ENCODE measurements around the gene TMEM202. TPM values are rescaled to one million over a fixed set of nuclear protein-coding genes. Genes with fewer than 3 reads are reported as not detected.
A peak's percentile ranks its signal among the peaks of the same experiment; 100 is the strongest.

Gene TMEM202
- total and polyA plus RNA-seq, 2 donors from 2014 or later, result not detected

DNA sequence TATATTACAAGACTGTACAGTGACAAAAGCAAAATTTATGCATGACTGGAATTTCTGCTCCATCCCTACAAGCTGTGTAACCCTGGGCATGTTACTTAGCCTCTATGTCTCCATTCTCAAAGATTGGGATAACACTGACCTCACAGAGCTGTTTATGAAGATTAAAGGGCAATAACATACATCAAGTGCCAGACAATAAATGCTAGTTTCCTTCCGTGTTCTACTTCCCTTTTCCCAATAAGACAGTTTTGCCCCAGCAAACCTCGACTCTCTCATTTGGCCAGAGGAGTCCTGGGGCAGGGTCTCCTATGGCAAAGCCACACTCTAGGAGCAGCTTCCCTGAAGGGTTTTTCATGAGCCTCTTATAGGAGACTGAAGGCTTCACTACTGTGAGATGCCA, 29.8 kb upstream of the TMEM202 start:
- H3K9ac ChIP-seq (ENCODE audit: low read length in 3 of 3), result no peak overlapping the region
- no peaks in the 10 kb centered on the region for H3K27me3 ChIP-seq (ENCODE audit: control insufficient read depth, insufficient read depth, low read length)
- TF ChIP-seq, protein P1, sequence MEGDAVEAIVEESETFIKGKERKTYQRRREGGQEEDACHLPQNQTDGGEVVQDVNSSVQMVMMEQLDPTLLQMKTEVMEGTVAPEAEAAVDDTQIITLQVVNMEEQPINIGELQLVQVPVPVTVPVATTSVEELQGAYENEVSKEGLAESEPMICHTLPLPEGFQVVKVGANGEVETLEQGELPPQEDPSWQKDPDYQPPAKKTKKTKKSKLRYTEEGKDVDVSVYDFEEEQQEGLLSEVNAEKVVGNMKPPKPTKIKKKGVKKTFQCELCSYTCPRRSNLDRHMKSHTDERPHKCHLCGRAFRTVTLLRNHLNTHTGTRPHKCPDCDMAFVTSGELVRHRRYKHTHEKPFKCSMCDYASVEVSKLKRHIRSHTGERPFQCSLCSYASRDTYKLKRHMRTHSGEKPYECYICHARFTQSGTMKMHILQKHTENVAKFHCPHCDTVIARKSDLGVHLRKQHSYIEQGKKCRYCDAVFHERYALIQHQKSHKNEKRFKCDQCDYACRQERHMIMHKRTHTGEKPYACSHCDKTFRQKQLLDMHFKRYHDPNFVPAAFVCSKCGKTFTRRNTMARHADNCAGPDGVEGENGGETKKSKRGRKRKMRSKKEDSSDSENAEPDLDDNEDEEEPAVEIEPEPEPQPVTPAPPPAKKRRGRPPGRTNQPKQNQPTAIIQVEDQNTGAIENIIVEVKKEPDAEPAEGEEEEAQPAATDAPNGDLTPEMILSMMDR (IDR thresholded peaks at IDR 0.05; ENCODE audit: borderline replicate concordance, extremely low read depth, insufficient read depth), result no peak
- H3K4me3 ChIP-seq (ENCODE audit: low read length in 3 of 3), result no peak overlapping the region
- intact Hi-C loops (cut with DNase I), result no loop called here
- peaks cover 0 to 6% (median 3%) of the 10 kb centered on the region in 3 donors for H3K36me3 ChIP-seq (ENCODE audit: control insufficient read depth in 2 of 3, insufficient read depth in 3 of 3, low read length in 3 of 3)
- H3K4me1 ChIP-seq (ENCODE audit: control insufficient read depth in 2 of 3, insufficient read depth in 2 of 3, low read depth in 1 of 3, low read length in 3 of 3), result peaks cover 0 to 16% (median 10%) of the 10 kb centered on the region in 3 donors
- no peaks in the 10 kb centered on the region for H3K9me3 ChIP-seq (ENCODE audit: control insufficient read depth in 2 of 3, insufficient read depth in 1 of 3, low read length in 3 of 3)
- DNase-seq (no peak), FAIRE-seq (no peak)
- no peak overlapping the region for H3K27ac ChIP-seq (ENCODE audit: low read depth in 2 of 2, low read length in 2 of 2)

DNA sequence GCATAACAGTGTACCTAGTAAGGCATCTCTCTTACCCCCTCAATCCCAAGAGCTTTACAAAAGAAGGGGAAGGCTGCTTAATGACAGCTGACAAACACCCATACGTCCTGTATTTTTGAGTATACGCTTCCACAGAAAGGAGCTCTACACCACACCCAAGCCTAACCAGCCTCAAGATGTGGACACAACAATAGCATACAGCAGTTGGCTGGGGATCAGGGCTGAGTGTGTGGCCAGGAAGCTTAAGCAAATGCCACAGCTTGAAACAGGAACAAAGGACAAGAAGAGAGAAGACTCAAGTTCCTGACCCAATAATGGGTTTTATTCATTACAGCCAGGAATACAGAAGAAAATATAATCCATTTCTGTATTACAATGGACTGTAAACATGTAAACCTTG, 29.2 kb upstream of the TMEM202 start:
- FAIRE-seq (no peak), DNase-seq (peak in 1 of 5 donors; percentile 5)
- TF ChIP-seq, protein P1 (IDR thresholded peaks at IDR 0.05; ENCODE audit: borderline replicate concordance, extremely low read depth, insufficient read depth), result no peak
- H3K27ac ChIP-seq (ENCODE audit: low read depth in 2 of 2, low read length in 2 of 2), result no peak overlapping the region
- H3K9ac ChIP-seq (ENCODE audit: low read length in 3 of 3), result no peak overlapping the region
- peaks cover 0 to 16% (median 10%) of the 10 kb centered on the region in 3 donors for H3K4me1 ChIP-seq (ENCODE audit: control insufficient read depth in 2 of 3, insufficient read depth in 2 of 3, low read depth in 1 of 3, low read length in 3 of 3)
- no peaks in the 10 kb centered on the region for H3K9me3 ChIP-seq (ENCODE audit: control insufficient read depth in 2 of 3, insufficient read depth in 1 of 3, low read length in 3 of 3)
- no peak overlapping the region for H3K4me3 ChIP-seq (ENCODE audit: low read length in 3 of 3)
- no peaks in the 10 kb centered on the region for H3K27me3 ChIP-seq (ENCODE audit: control insufficient read depth, insufficient read depth, low read length)
- H3K36me3 ChIP-seq (ENCODE audit: control insufficient read depth in 2 of 3, insufficient read depth in 3 of 3, low read length in 3 of 3), result peaks cover 0 to 6% (median 3%) of the 10 kb centered on the region in 3 donors
- intact Hi-C loops (cut with DNase I), result no loop called here

DNA sequence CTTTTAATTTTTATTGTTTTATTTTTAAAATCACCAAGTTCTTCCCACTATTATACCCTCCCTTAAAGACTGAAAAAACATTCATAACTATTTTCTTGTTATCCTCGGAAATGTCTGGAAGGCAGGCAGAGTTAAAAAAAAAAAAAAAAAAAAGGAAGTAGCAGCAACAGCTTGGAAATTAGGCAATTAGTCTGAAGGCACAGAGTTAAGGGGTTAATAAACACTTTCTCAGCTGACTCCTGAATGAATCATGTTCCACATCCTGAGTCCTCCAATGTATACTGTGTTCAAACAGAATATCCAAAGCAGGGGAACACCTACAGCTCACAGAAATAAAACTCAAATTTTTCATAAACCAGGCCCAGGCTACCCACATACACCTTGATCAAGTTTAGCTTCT, 28.1 kb upstream of the TMEM202 start:
- Histone ChIP-seq H3K9ac (ENCODE audit: low read length in 3 of 3) (no peak overlapping the region), H3K27me3 (ENCODE audit: control insufficient read depth, insufficient read depth, low read length) (no peaks in the 10 kb centered on the region), H3K9me3 (ENCODE audit: control insufficient read depth in 2 of 3, insufficient read depth in 1 of 3, low read length in 3 of 3) (no peaks in the 10 kb centered on the region), H3K4me3 (ENCODE audit: low read length in 3 of 3) (no peak overlapping the region), H3K4me1 (ENCODE audit: control insufficient read depth in 2 of 3, insufficient read depth in 2 of 3, low read depth in 1 of 3, low read length in 3 of 3) (peaks cover 2 to 19% (median 10%) of the 10 kb centered on the region in 3 donors), H3K36me3 (ENCODE audit: control insufficient read depth in 2 of 3, insufficient read depth in 3 of 3, low read length in 3 of 3) (peaks cover 0 to 6% (median 3%) of the 10 kb centered on the region in 3 donors), H3K27ac (ENCODE audit: low read depth in 2 of 2, low read length in 2 of 2) (no peak overlapping the region)
- TF ChIP-seq, protein P1 (IDR thresholded peaks at IDR 0.05; ENCODE audit: borderline replicate concordance, extremely low read depth, insufficient read depth), result no peak
- FAIRE-seq (no peak), DNase-seq (no peak)
- intact Hi-C loops (cut with DNase I), result no loop called here

DNA sequence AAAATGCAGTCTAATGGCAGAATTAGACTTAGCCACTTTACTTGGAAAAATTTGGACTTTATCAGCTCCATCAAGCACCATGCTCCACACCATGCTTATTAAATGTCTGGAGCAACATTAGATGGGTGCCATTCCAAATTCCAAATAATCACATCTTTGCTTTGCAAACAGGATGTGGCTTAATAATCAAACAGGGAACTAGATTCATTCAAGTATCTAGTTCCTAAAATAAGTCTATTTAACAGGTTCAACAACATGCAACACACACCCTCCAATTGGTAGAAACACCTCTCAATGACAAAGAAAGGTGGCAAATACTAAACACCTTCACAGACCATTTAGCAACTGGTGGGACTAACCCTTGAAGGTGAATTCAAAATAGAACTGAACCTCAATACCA, 25.7 kb upstream of the TMEM202 start:
- no peak overlapping the region for H3K9ac ChIP-seq (ENCODE audit: low read length in 3 of 3)
- TF ChIP-seq, protein P1 (IDR thresholded peaks at IDR 0.05; ENCODE audit: borderline replicate concordance, extremely low read depth, insufficient read depth), result no peak
- intact Hi-C loops (cut with DNase I), result no loop called here
- peaks cover 0 to 6% (median 3%) of the 10 kb centered on the region in 3 donors for H3K36me3 ChIP-seq (ENCODE audit: control insufficient read depth in 2 of 3, insufficient read depth in 3 of 3, low read length in 3 of 3)
- no peak for FAIRE-seq
- H3K27me3 ChIP-seq (ENCODE audit: control insufficient read depth, insufficient read depth, low read length), result no peaks in the 10 kb centered on the region
- no peaks in the 10 kb centered on the region for H3K9me3 ChIP-seq (ENCODE audit: control insufficient read depth in 2 of 3, insufficient read depth in 1 of 3, low read length in 3 of 3)
- peak overlapping the region in 1 of 3 donors; percentile 5 for H3K4me3 ChIP-seq (ENCODE audit: low read length in 3 of 3)
- H3K4me1 ChIP-seq (ENCODE audit: control insufficient read depth in 2 of 3, insufficient read depth in 2 of 3, low read depth in 1 of 3, low read length in 3 of 3), result peaks cover 2 to 23% (median 10%) of the 10 kb centered on the region in 3 donors
- no peak overlapping the region for H3K27ac ChIP-seq (ENCODE audit: low read depth in 2 of 2, low read length in 2 of 2)
- DNase-seq, result no peak

Measured in kidney (tissue), 14 donors.